ENCODE data around the gene MAP7. TPM values are rescaled to one million over a fixed set of nuclear protein-coding genes. Genes with fewer than 3 reads are reported as not detected.
"Not testable (repeated sequence)": the region's sequence is repeated elsewhere in the genome, so short reads cannot be mapped to it uniquely, and the experiment has no call there.

MAP7 gene
- total RNA-seq, 2 experiments from 2014 or later: 0.94 to 1.1 TPM

GRCh38 chr6:136483906-136484305 is 66.3 kb downstream of the MAP7 start:
- CTCF ChIA-PET: no interaction called here
- POLR2A ChIA-PET: no interaction called here

- POLR2A ChIA-PET, CTCF ChIA-PET: not testable (repeated sequence)
Observed at GRCh38 chr6:136483005-136483404, 67.2 kb downstream of the MAP7 start.

DNA sequence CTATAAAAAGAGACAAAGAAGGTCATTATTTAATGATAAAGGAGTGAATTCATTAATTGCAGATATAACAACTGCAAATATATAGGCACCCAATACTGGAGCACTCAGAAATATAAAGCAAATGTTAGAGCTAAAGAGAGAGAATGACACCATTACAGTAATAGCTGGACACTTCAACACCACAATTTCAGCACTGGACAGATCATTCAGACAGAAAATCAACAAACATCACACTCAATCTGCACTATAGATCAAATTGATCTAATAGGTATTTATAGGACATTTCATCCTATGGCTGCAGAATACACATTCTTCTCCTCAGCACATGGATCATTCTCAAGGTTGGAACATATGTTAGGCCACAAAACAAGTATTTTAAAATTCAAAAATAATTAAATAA is 72.7 kb downstream of the MAP7 start:
- POLR2A ChIA-PET: no interaction called here
- CTCF ChIA-PET: no interaction called here

- ChIA-PET CTCF (no interaction called here), POLR2A (no interaction called here)
Observed at GRCh38 chr6:136475686-136476085, 74.5 kb downstream of the MAP7 start.

- ChIA-PET CTCF (no interaction called here), POLR2A (no interaction called here)
Observed at GRCh38 chr6:136474241-136474640, 76.0 kb downstream of the MAP7 start.

DNA sequence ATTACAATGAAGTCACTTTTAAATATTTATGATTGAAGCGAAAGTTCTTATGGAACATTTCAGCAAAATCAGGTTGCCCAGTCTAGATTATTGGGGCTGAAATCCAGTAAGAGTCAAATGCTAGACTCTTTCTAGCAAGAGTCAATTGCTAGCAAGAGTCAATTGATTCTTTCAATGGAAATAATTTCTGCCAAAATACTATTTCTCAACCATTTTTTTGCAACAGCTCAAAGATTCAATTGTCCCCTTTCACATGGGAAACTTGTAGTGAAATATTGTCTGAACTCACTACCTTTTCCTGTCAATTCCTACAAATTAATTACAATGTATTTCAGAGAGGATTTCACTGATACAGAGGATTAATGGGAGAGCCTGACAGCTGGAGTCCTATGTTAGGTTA is 78.3 kb downstream of the MAP7 start:
- CTCF ChIA-PET: interaction anchor here (0.7 kb wide), 1 partner anchor 112 kb away, joined by 3 read pairs; no protein-coding TSS in a partner anchor
- POLR2A ChIA-PET: no interaction called here

- ChIA-PET POLR2A (no interaction called here), CTCF (interaction anchor here (0.7 kb wide), 1 partner anchor 111 kb away, joined by 3 read pairs; no protein-coding TSS in a partner anchor)
Observed at GRCh38 chr6:136471372-136471771, 78.8 kb downstream of the MAP7 start.

GRCh38 chr6:136470044-136470443 is 80.2 kb downstream of the MAP7 start:
- POLR2A ChIA-PET: no interaction called here
- CTCF ChIA-PET: no interaction called here

GRCh38 chr6:136469154-136469553 is 81.1 kb downstream of the MAP7 start:
- CTCF ChIA-PET: no interaction called here
- POLR2A ChIA-PET: no interaction called here

GRCh38 chr6:136468711-136469110 is 81.5 kb downstream of the MAP7 start:
- CTCF ChIA-PET: no interaction called here

GRCh38 chr6:136467186-136467585 is 83.0 kb downstream of the MAP7 start:
- CTCF ChIA-PET: no interaction called here
- POLR2A ChIA-PET: no interaction called here

More at GRCh38 chr6:136468711-136469110, 81.5 kb downstream of the MAP7 start:
- POLR2A ChIA-PET: no interaction called here

GRCh38 chr6:136466777-136467176 is 83.4 kb downstream of the MAP7 start:
- CTCF ChIA-PET: no interaction called here

GRCh38 chr6:136465766-136466303 is 84.4 kb downstream of the MAP7 start:
- POLR2A ChIA-PET: no interaction called here
- CTCF ChIA-PET: no interaction called here

More at GRCh38 chr6:136466777-136467176, 83.4 kb downstream of the MAP7 start:
- POLR2A ChIA-PET: no interaction called here

GRCh38 chr6:136464874-136465273 is 85.3 kb downstream of the MAP7 start:
- ChIA-PET CTCF (no interaction called here), POLR2A (no interaction called here)

GRCh38 chr6:136464148-136464547 is 86.1 kb downstream of the MAP7 start:
- POLR2A ChIA-PET: no interaction called here
- CTCF ChIA-PET: no interaction called here

DNA sequence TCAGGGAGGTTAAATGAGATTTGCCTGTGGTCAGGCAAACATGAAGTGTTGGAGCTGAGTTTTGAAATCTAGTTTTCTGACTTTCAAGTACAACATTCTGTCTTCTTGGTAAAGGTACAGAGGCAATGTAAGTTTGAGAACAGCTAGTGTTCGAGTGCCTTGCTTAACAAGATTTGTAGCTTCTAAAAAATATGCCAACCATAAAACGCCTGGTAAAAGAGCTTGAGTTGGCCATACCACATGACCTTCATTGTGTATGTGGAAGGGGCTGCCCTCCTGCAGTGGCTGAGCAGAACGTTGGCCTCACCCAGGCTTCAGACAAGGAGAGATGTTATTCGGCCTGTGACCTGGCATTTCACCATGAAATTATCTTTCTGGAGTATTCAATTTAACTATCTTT is 86.5 kb downstream of the MAP7 start:
- CTCF ChIA-PET: no interaction called here
- POLR2A ChIA-PET: no interaction called here

GRCh38 chr6:136446579-136447187 is 103.5 kb downstream of the MAP7 start:
- ChIA-PET POLR2A (no interaction called here), CTCF (no interaction called here)

DNA sequence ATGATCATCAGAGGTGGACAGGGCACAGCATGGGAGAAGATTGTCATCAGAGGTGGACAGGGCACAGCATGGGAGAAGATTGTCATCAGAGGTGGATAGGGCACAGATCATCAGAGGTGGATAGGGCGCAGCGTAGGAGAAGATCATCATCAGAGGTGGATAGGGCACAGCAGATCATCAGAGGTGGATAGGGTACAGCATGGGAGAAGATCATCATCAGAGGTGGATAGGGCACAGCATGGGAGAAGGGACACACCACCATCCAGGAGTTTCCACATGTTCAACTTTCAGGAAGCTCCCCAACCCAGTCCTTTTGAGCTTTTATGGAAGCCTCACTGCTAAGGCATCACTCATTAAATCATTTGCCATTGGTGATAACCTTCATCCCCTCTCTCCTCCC is 104.1 kb downstream of the MAP7 start:
- ChIA-PET CTCF (no interaction called here), POLR2A (no interaction called here)

- ChIA-PET POLR2A (no interaction called here), CTCF (no interaction called here)
Observed at GRCh38 chr6:136445063-136445462, 105.2 kb downstream of the MAP7 start.

GRCh38 chr6:136440203-136440602 is 110.0 kb downstream of the MAP7 start:
- POLR2A ChIA-PET: no interaction called here
- CTCF ChIA-PET: no interaction called here

DNA sequence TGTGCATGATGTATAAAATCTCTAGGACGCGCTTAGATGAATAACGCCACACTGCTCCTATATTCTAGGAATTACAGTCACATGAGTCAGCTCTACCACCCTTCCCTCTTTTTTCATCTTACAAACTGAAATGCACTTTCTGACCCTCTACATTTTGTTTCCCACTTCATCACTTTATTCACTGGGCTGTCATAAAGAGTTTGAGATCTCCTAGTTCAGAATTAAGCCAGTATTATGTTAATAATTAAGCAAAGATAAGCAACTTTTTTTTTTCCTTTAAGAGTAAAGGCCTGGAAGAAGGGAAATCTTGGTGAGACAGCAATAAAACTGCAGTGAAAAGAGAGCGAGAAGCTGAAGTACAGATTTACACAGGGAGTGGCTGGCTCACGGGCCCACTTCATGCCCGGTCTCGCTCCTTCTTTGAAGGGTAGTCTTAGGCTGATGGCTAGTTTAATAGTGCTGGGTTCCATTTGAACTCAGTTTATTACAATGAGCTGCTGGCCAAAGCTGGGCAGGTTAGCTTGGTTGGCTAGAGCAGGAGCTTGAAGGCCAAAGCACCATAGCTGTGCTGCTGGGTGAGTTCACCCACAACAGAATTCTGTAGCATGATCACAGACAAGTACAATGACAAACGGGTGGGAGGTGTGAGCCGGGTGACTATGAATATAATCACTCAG is 110.6 kb downstream of the MAP7 start:
- POLR2A ChIA-PET: no interaction called here
- CTCF ChIA-PET: no interaction called here

GRCh38 chr6:136438441-136438840 is 111.8 kb downstream of the MAP7 start:
- ChIA-PET CTCF (no interaction called here), POLR2A (no interaction called here)

Data from activated CD8-positive, alpha-beta memory T cell treated with anti-CD3 and anti-CD28 coated beads for 36 hours (primary cell).